H9 (cell line): ENCODE results near the gene PPP1R12A. TPM values are rescaled to one million over a fixed set of nuclear protein-coding genes. Genes with fewer than 3 reads are reported as not detected.

Experiments used
- DNase-seq: peaks from one replicate; pipeline ENCODE4 v3.0.0-alpha.2; 2017
- H2AFZ ChIP-seq: one replicate; pipeline ENCODE4 v1.6.1; 2013; ENCODE audit warnings: mild to moderate bottlenecking, low read length, control low read depth, moderate library complexity
- H2AK5ac ChIP-seq: 2 replicates; pipeline ENCODE4 v1.6.1; 2013; ENCODE audit warnings: low read length, control low read depth, mixed read lengths; ENCODE audit not compliant: insufficient read length
- H2BK120ac ChIP-seq: one replicate; pipeline ENCODE4 v1.6.1; 2013; ENCODE audit warnings: low read depth, mild to moderate bottlenecking, low read length, control low read depth, inconsistent platforms; ENCODE audit not compliant: poor library complexity, severe bottlenecking
- H2BK12ac ChIP-seq: 2 replicates; pipeline ENCODE4 v1.6.1; 2013; ENCODE audit warnings: low read length, control low read depth, mixed read lengths, low read depth; ENCODE audit not compliant: insufficient read length
- H2BK15ac ChIP-seq: 2 replicates; pipeline ENCODE4 v1.6.1; 2013; ENCODE audit warnings: low read depth, low read length, control low read depth
- H2BK20ac ChIP-seq: one replicate; pipeline ENCODE4 v1.6.1; 2013; ENCODE audit warnings: low read depth, mild to moderate bottlenecking, low read length, control low read depth, inconsistent platforms; ENCODE audit not compliant: poor library complexity, severe bottlenecking
- H2BK5ac ChIP-seq: 2 replicates; pipeline ENCODE4 v1.6.1; 2013; ENCODE audit warnings: low read length, control low read depth, mixed read lengths; ENCODE audit not compliant: insufficient read length
- H3K14ac ChIP-seq: 2 replicates; pipeline ENCODE4 v1.6.1; 2013; ENCODE audit warnings: low read length, control low read depth; ENCODE audit not compliant: insufficient read depth
- H3K18ac ChIP-seq: 2 replicates; pipeline ENCODE4 v1.6.1; 2013; ENCODE audit warnings: low read depth, mild to moderate bottlenecking, mixed read lengths, low read length, control low read depth; ENCODE audit not compliant: insufficient read length
- H3K23ac ChIP-seq: 2 replicates; pipeline ENCODE4 v1.6.1; 2013; ENCODE audit warnings: low read length, control low read depth, mixed read lengths, low read depth; ENCODE audit not compliant: insufficient read length
- H3K23me2 ChIP-seq: 2 replicates; pipeline ENCODE4 v1.6.1; 2013; ENCODE audit warnings: low read depth, mild to moderate bottlenecking, mixed read lengths, low read length, control low read depth; ENCODE audit not compliant: insufficient read length, poor library complexity, severe bottlenecking
- H3K27ac ChIP-seq: 2 replicates; pipeline ENCODE4 v1.5.1; 2013; ENCODE audit warnings: low read length, control low read depth, mixed read lengths, low read depth; ENCODE audit not compliant: insufficient read length
- H3K27me3 ChIP-seq: 2 replicates; pipeline ENCODE4 v1.6.1; 2013; ENCODE audit warnings: low read length, control low read depth, inconsistent platforms; ENCODE audit not compliant: insufficient read depth
- H3K4ac ChIP-seq: 2 replicates; pipeline ENCODE4 v1.6.1; 2013; ENCODE audit warnings: low read depth, mild to moderate bottlenecking, control low read depth, inconsistent platforms, low read length, moderate library complexity
- H3K4me1 ChIP-seq: 2 replicates; pipeline ENCODE4 v1.6.1; 2013; ENCODE audit warnings: low read length, control low read depth, inconsistent platforms; ENCODE audit not compliant: insufficient read depth
- H3K4me2 ChIP-seq: 2 replicates; pipeline ENCODE4 v1.6.1; 2013; ENCODE audit warnings: low read length, control low read depth, mixed read lengths; ENCODE audit not compliant: insufficient read length, insufficient read depth
- H3K56ac ChIP-seq: 2 replicates; pipeline ENCODE4 v1.6.1; 2013; ENCODE audit warnings: low read depth, mild to moderate bottlenecking, mixed read lengths, low read length, control low read depth; ENCODE audit not compliant: insufficient read length
- H3K79me1 ChIP-seq: 2 replicates; pipeline ENCODE4 v1.6.1; 2013; ENCODE audit warnings: low read depth, mild to moderate bottlenecking, moderate library complexity, low read length, control low read depth, inconsistent platforms; ENCODE audit not compliant: insufficient read depth, poor library complexity, severe bottlenecking
- H3K79me2 ChIP-seq: 2 replicates; pipeline ENCODE4 v1.6.1; 2013; ENCODE audit warnings: low read length, control low read depth, inconsistent platforms; ENCODE audit not compliant: insufficient read depth
- H3K9ac ChIP-seq: 2 replicates; pipeline ENCODE4 v1.6.1; 2013; ENCODE audit warnings: low read length, control low read depth, mixed read lengths; ENCODE audit not compliant: insufficient read length; ENCODE audit errors: extremely low read depth
- H3K9me3 ChIP-seq: one replicate; pipeline ENCODE4 v1.6.1; 2013; ENCODE audit warnings: low read depth, low read length, inconsistent platforms; ENCODE audit not compliant: control insufficient read depth
- H3T11ph ChIP-seq: one replicate; pipeline ENCODE4 v1.6.1; 2013; ENCODE audit warnings: mild to moderate bottlenecking, low read length, control low read depth, inconsistent platforms
- H4K20me1 ChIP-seq: one replicate; pipeline ENCODE4 v1.6.1; 2013; ENCODE audit not compliant: control insufficient read depth, insufficient read length, insufficient read depth
- H4K5ac ChIP-seq: 2 replicates; pipeline ENCODE4 v1.6.1; 2013; ENCODE audit warnings: low read depth, mild to moderate bottlenecking, mixed read lengths, low read length, control low read depth; ENCODE audit not compliant: insufficient read length
- H4K8ac ChIP-seq: replicated peaks from 2 replicates; pipeline ENCODE4 v1.6.1; 2013; ENCODE audit warnings: low read length, control low read depth, mixed read lengths, low read depth; ENCODE audit not compliant: insufficient read length
- H4K91ac ChIP-seq: 2 replicates; pipeline ENCODE4 v1.6.1; 2013; ENCODE audit warnings: low read depth, mild to moderate bottlenecking, moderate library complexity, mixed read lengths, low read length, control low read depth; ENCODE audit not compliant: insufficient read length
- H3K27ac Mint-ChIP-seq, 3 experiments: 2 replicates in 2 of 3; 3 replicates in 1 of 3; pipeline ENCODE4 v1.8.0; 2020 to 2021; ENCODE audit warnings: mixed read lengths in 3 of 3, mild to moderate bottlenecking in 1 of 3, moderate library complexity in 1 of 3
- H3K27me3 Mint-ChIP-seq: 2 replicates; pipeline ENCODE4 v1.8.0; 2021; ENCODE audit warnings: low read depth, mild to moderate bottlenecking, moderate library complexity, mixed read lengths
- H3K36me3 Mint-ChIP-seq, 3 experiments: 2 replicates in 2 of 3; 3 replicates in 1 of 3; pipeline ENCODE4 v1.8.0; 2020 to 2021; ENCODE audit warnings: low read depth in 3 of 3, mixed read lengths in 3 of 3; ENCODE audit not compliant: insufficient read depth in 1 of 3
- H3K4me1 Mint-ChIP-seq, 2 experiments: 2 replicates each; pipeline ENCODE4 v1.8.0; 2020; ENCODE audit warnings: mixed read lengths in 2 of 2
- H3K4me3 Mint-ChIP-seq, 2 experiments: 2 replicates in 1 of 2; 3 replicates in 1 of 2; pipeline ENCODE4 v1.8.0; 2020 to 2021; ENCODE audit warnings: mild to moderate bottlenecking in 2 of 2, mixed read lengths in 2 of 2, moderate library complexity in 1 of 2
- H3K9me3 Mint-ChIP-seq, 2 experiments: 2 replicates in 1 of 2; 3 replicates in 1 of 2; pipeline ENCODE4 v1.8.0; 2020; ENCODE audit warnings: mild to moderate bottlenecking in 2 of 2, mixed read lengths in 2 of 2, moderate library complexity in 1 of 2
- CTCF ChIP-seq: fragments of 200-600 bp; sonication (generic); conservative IDR thresholded peaks from 3 replicates; pipeline ENCODE4 v1.8.0; 2021; ENCODE audit warnings: antibody characterized with exemption, mild to moderate bottlenecking
- WGBS: extraction: QIAGEN DNeasy Blood & Tissue Kit; methylation state at CpG from one replicate; pipeline ENCODE4 v1.1.7; 2013; ENCODE audit warnings: missing lambda C conversion rate, low lambda C conversion rate, mixed read lengths; ENCODE audit not compliant: insufficient read length; ENCODE audit errors: extremely low coverage; 5-methylcytosine and 5-hydroxymethylcytosine counted together
- total RNA-seq: library from RNA; stranded (reverse); gene quantifications from 2 replicates; pipeline ENCODE4 v1.2.1, GENCODE V29; 2021

The PPP1R12A gene
- total RNA-seq, 1 experiment from 2014 or later: 93.5 TPM

- no peaks in the 10 kb centered on the region for H3K27me3 ChIP-seq
- H4K91ac ChIP-seq: no peak overlapping the region
- H3K56ac ChIP-seq: no peak overlapping the region
- peak overlapping the region; percentile 3 to 61 (median 20); a peak in 1 of 7 replicates for H3K27ac Mint-ChIP-seq
- H3K4me1 ChIP-seq: no peaks in the 10 kb centered on the region
- no peak overlapping the region for H3K9ac ChIP-seq
- H3K4ac ChIP-seq: no peak overlapping the region
- no peak overlapping the region for H4K5ac ChIP-seq
- H3K9me3 Mint-ChIP-seq: peaks cover 22 to 23% of the 10 kb centered on the region in 2 experiments
- no peak overlapping the region for H2BK5ac ChIP-seq
- H2AK5ac ChIP-seq: no peak overlapping the region
- no peak overlapping the region for H2BK12ac ChIP-seq
- H3K9me3 ChIP-seq: peaks cover 9% of the 10 kb centered on the region
- H2BK15ac ChIP-seq: no peak overlapping the region
- H3K14ac ChIP-seq: no peak overlapping the region
- no peak overlapping the region for H3K27ac ChIP-seq
- no peak overlapping the region for H2AFZ ChIP-seq
- H3K4me3 Mint-ChIP-seq: no peak overlapping the region
- H4K20me1 ChIP-seq: no peaks in the 10 kb centered on the region
- no peak overlapping the region for H3K4me2 ChIP-seq
- H2BK20ac ChIP-seq: no peak overlapping the region
- H3K36me3 Mint-ChIP-seq: peaks cover 21 to 24% (median 23%) of the 10 kb centered on the region in 3 experiments
- H3K18ac ChIP-seq: no peak overlapping the region
- no peak for TF ChIP-seq CTCF
- no peak overlapping the region for H3K23ac ChIP-seq
- no peak for DNase-seq
- peaks cover 3% of the 10 kb centered on the region for H3K79me1 ChIP-seq
- H3K79me2 ChIP-seq: no peaks in the 10 kb centered on the region; the same call in 1 of the 2 replicates
- no peak overlapping the region for H2BK120ac ChIP-seq
- no peak overlapping the region for H4K8ac ChIP-seq
- no peaks in the 10 kb centered on the region for H3K27me3 Mint-ChIP-seq
- H3K4me1 Mint-ChIP-seq: no peaks in the 10 kb centered on the region
- no peaks in the 10 kb centered on the region for H3K23me2 ChIP-seq
- WGBS: no CpG with 5 or more reads among the region's 3 CpGs
- H3T11ph ChIP-seq: no peak overlapping the region
Measured at GRCh38 chr12:79834712-79835376, 100.1 kb downstream of the PPP1R12A start.
